ENCODE measurements around the gene PROM2. TPM values are rescaled to one million over a fixed set of nuclear protein-coding genes. Genes with fewer than 3 reads are reported as not detected.

PROM2 gene
- total RNA-seq, 1 experiment from 2014 or later, result 1.6 TPM

GRCh38 chr2:95296011-95296410, 21.8 kb downstream of the PROM2 start:
- CTCF ChIA-PET, result no interaction called here
- Histone ChIP-seq H3K4me3 (ENCODE audit: low read depth, low read length, poor library complexity, severe bottlenecking) (no peak overlapping the region), H3K9me3 (ENCODE audit: low read depth, low read length, poor library complexity, severe bottlenecking) (no peaks in the 10 kb centered on the region), H3K27me3 (replicated peaks; ENCODE audit: insufficient read depth, low read depth, low read length, poor library complexity) (no peaks in the 10 kb centered on the region), H3K36me3 (ENCODE audit: insufficient read depth, low read length, poor library complexity, severe bottlenecking) (no peaks in the 10 kb centered on the region), H3K4me1 (ENCODE audit: insufficient read depth, low read length, poor library complexity, severe bottlenecking) (no peaks in the 10 kb centered on the region), H3K27ac (ENCODE audit: low read depth, low read length, poor library complexity, severe bottlenecking) (no peak overlapping the region)
- TF ChIP-seq EZH2 (IDR thresholded peaks at IDR 0.05; ENCODE audit: borderline replicate concordance, low read depth, low read length, poor library complexity, severe bottlenecking) (no peak), CTCF (conservative IDR thresholded peaks at IDR 0.05; ENCODE audit: low read depth, low read length) (no peak)
- intact Hi-C loops (cut with micrococcal nuclease; ENCODE audit: unreplicated experiment), result no loop called here
- POLR2A ChIA-PET (ENCODE audit: low non-redundant PET), result no interaction called here
- BruUV-seq (replicated peaks), result no TSS peak
- no peak for DNase-seq (ENCODE audit: low spot score)

DNA sequence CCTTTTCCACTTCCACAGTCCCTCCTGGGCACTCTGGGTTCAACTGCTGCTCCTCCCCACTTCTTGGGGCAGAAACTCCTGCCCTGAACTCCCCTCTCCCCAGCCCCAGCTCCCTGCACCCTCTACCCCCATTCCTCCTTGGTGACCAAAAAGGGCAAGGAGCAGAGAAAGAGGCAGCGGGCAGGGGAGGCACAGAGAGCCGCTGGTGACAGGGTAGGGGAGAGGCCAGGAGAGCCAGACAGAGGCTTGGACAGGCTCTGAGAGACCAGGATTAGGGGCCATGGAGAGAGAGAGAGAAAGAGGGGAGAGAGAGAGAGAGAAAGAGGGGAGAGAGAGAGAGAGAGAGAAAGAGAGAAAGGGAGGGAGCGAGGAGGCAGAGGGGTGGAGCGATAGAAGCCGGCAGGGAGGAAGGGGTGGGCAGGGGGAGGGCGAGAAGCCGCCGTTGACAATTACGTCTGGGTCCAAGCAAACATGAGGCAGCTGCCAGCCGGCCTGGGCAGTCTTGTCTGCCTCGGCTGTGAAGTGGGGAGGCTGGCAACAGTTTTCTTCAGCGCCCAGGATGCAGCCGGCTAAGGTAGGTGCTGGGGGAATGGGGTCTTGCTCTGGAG, 22.7 kb downstream of the PROM2 start, which contains the start of gene KCNIP3:
KCNIP3 (plus strand) TSS at position 468 of the 608 bp plus-strand sequence; CDS start at position 560, 92 bp downstream.
- ChIA-PET CTCF (no interaction called here), POLR2A (ENCODE audit: low non-redundant PET) (no interaction called here)
- Histone ChIP-seq H3K27ac (ENCODE audit: low read depth, low read length, poor library complexity, severe bottlenecking) (no peak within 1 kb of the TSS), H3K9me3 (ENCODE audit: low read depth, low read length, poor library complexity, severe bottlenecking) (no peaks in the 10 kb centered on the region), H3K4me1 (ENCODE audit: insufficient read depth, low read length, poor library complexity, severe bottlenecking) (no peaks in the 10 kb centered on the region), H3K27me3 (replicated peaks; ENCODE audit: insufficient read depth, low read depth, low read length, poor library complexity) (no peaks in the 10 kb centered on the region), H3K36me3 (ENCODE audit: insufficient read depth, low read length, poor library complexity, severe bottlenecking) (no peaks in the 10 kb centered on the region), H3K4me3 (ENCODE audit: low read depth, low read length, poor library complexity, severe bottlenecking) (no peak within 1 kb of the TSS)
- TF ChIP-seq CTCF (conservative IDR thresholded peaks at IDR 0.05; ENCODE audit: low read depth, low read length) (no peak), EZH2 (IDR thresholded peaks at IDR 0.05; ENCODE audit: borderline replicate concordance, low read depth, low read length, poor library complexity, severe bottlenecking) (no peak)
- BruUV-seq (replicated peaks), result no TSS peak
- no peak for DNase-seq (ENCODE audit: low spot score)
- intact Hi-C loops (cut with micrococcal nuclease; ENCODE audit: unreplicated experiment), result no loop called here

DNA sequence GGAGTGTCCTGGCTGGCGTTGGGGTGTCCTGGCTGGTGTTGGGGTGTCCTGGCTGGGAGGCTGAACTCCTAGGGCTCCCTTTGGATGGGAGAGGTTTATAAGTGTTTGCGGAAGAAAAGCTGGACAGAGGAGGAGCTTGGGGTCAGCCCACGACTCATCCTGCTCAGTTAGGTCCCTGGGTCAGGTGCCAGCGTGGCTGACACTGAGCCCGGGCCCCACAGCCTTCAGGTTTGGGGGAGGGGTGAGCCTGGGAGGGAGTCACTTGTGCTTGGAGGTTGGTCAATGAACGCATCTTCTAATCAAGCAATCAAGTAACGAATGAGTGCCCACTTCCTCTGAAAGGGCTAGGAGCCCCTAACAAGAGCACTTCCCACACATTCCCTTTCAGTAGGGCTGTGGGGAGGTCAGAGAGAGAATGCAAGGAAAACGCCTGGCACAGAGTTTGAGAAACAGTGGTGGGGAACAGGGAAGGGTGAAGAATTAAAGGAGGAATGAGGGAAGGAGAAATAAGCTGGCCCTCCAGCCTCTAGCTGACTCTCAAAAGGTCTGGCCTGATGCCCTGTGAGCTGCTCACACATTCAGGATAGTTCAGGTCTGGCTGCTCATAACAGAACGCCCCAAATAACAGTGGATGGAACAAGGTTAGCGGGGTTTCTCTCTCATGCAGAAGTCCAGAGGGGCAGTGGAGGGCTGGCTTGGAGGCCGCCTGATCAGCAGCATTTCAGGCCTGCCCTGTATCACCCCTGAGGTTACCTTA, 23.6 kb downstream of the PROM2 start:
- no peak for DNase-seq (ENCODE audit: low spot score)
- POLR2A ChIA-PET (ENCODE audit: low non-redundant PET), result no interaction called here
- intact Hi-C loops (cut with micrococcal nuclease; ENCODE audit: unreplicated experiment), result no loop called here
- TF ChIP-seq EZH2 (IDR thresholded peaks at IDR 0.05; ENCODE audit: borderline replicate concordance, low read depth, low read length, poor library complexity, severe bottlenecking) (no peak), CTCF (conservative IDR thresholded peaks at IDR 0.05; ENCODE audit: low read depth, low read length) (no peak)
- no peaks in the 10 kb centered on the region for H3K9me3 ChIP-seq (ENCODE audit: low read depth, low read length, poor library complexity, severe bottlenecking)
- no peaks in the 10 kb centered on the region for H3K36me3 ChIP-seq (ENCODE audit: insufficient read depth, low read length, poor library complexity, severe bottlenecking)
- no peak overlapping the region for H3K4me3 ChIP-seq (ENCODE audit: low read depth, low read length, poor library complexity, severe bottlenecking)
- no TSS peak for BruUV-seq (replicated peaks)
- H3K4me1 ChIP-seq (ENCODE audit: insufficient read depth, low read length, poor library complexity, severe bottlenecking), result no peaks in the 10 kb centered on the region
- H3K27ac ChIP-seq (ENCODE audit: low read depth, low read length, poor library complexity, severe bottlenecking), result no peak overlapping the region
- no peaks in the 10 kb centered on the region for H3K27me3 ChIP-seq (replicated peaks; ENCODE audit: insufficient read depth, low read depth, low read length, poor library complexity)
- CTCF ChIA-PET, result no interaction called here
